GOT3 (cell line): ENCODE measurements around the gene GABRB3.

Experiments used
- DNase-seq: peaks from one replicate; lab custom pipeline; 2025; ENCODE audit warnings: mixed read lengths; lab: John Stamatoyannopoulos, UW

GABRB3 gene

DNA sequence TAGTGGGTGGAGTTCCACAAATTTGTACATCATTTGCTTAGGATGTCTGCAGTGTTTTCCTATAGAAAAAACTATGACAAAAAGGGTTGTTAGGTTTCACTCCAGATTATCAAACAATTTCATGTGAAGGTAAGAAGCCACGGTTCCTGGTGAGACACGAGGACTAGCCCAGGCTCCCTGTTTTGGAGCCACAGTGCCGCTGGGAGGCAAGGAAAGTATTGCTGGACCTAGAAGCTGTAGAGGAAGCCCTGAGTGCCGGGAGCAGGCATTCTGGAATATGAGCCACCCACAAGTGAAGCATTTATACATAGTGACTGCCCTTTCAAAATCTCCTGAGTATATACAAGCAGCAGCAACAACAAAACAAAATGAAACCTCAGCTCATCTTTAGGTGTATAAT, 142.0 kb downstream of the GABRB3 start:
- no peak for DNase-seq

DNA sequence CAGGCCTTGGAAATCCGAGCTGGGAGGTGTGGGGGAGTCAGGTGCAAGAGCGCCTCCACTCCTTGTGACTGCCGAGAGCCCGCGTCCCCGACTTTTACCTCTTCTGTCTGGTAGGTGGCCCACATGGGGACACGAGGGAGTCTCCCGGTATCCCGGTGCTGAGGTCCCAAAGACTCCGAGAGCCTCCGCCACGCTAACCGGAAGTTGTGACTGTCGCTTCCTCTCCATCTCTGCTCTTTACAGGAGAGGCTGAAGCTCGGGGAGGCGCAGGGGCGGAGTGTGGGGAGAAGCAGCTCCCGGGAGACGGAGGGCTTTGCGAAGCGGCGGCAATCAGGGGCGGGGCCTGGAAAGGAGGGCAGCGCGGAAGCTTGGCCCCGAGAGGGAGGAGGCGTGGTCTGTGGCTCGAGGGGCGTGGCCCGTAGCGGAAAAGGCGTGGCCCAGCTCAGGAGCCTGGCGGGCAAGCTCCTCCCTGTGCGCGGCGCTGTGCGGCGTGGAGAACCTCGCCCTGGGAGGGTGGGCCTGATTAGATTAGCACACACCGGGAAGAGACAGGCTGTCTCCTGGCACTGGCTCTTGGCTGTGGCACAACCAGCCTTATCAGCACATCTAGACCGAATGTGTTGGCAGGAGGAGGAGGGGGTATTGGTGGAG, 143.9 kb downstream of the GABRB3 start:
- DNase-seq: no peak

DNA sequence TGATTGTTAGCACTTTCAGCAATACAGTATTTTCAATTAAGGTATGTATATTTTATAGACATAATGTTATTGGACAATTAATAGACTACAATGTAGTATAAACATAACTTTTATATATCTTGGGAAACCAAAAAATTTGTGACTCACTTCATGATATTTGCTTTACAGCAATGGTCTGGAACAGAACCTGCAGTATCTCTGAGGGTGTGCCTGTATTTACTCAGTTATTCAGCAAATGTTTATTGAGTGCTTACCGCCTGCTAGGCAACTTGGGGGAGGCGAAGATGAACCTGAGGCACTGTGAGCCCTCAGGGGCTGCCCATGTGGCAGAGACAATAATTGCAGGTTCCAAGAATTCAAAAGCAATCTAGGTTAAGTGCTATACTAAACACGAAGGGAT, 144.8 kb downstream of the GABRB3 start:
- DNase-seq: no peak

DNA sequence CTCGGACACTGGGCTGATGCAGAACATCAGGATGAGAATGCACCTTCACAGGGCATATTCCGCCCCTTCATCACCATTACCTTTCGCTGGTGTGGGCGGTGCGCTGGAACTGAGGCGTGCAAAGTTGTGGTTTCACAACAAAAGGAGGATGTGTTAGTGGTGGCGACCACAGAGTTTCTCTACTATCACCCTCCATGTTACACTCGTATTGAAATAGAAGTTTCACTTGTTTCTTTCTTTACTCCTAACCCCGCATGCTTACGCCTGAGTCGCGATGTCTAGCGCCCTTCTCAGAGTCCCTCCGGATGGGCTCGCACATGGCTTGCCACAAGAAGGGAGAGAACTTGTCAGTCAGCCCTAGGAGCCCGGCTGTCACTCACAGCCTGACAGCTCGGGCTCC, 148.7 kb downstream of the GABRB3 start:
- no peak for DNase-seq

DNA sequence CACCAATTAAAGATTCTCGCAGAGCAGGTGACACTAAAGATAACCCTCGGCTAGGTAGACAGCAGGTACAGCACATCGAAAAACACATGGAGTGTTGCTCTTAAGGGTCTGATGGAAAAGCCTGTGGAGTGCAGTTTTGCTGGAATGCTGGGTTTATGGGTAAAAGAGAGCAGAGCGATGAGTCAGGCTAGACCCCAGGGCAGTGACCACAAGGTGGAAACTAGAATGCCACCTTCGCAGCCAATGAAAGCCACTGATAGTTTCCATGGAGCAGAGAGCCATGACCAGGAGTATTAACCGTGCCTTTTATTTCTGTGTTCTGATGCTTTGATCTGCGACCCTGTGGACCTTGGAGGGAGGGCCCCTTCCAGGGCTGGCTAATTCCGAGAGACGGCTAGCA, 149.8 kb downstream of the GABRB3 start:
- DNase-seq: no peak

DNA sequence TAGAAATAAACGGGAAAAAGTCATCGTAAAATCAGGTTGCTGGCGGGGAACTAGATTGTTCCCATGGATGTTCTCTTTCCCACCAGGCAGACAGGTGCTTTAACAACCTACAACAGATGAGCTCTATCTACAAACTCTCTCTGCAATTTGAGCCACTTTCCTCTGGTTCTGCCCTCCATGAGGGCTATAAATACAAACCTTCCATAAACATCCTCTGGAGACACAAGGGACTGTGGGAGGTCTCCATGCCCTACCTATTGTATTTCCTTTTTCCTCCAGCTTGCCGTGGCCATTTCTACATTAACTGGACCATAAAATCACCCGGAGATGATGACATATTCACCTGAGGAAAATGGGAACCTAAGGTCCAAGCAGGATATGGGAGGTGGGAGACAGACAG, 151.1 kb downstream of the GABRB3 start:
- no peak for DNase-seq

- DNase-seq: no peak
Measured at GRCh38 chr15:26620528-26621458, 152.1 kb downstream of the GABRB3 start.

DNA sequence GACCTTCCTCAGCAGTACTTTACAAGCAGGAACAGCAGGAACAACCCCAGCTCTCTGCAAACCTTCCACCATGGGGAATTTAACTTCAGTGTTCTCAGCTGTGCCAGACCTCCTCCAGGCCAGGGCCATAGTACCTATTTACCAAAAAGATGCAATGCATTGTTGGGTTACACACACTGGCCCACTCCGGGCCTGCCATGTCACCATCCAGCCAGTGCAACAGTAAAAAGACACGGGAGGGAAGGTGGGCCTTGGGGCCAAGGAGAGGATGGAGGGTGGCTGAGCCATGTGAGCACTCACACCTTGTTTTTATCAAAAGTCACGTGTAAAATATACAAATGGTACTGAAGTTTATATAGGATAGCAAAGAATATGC, 157.0 kb downstream of the GABRB3 start:
- DNase-seq: no peak

DNA sequence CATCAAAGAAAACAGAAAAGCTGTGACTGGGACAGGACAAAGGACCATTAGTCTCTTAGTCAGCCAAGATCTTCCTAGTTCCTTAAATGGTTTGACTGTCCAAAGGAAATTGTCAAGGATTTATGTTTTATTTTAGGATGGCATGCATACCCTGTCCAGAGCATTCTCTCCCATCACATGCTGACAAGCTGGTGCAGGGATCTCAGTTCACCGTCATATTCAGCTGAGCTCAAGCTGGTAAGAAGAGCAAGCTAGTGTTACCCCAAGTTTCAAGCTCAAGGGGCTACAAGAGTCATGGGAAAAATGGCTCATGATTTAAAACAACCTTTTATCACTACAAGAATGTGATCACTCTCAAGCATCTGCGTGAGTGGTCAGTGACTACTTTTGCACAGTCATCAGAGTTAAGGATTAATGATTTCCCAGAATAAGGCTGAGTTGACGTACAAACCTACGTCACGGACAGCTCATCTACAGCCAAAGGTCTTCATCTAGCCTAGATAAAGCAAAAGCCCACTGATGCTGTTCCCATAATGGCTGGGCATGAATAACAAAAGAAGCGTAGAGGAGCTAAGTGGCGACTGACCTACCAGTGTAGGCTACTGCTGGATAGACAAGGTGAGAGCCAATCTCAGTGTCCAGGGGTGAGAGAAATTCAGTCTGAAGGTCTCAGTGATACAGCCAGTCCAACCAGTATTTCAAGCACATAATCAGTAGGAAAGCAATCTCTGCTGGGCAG, 157.5 kb downstream of the GABRB3 start:
- DNase-seq: no peak

DNA sequence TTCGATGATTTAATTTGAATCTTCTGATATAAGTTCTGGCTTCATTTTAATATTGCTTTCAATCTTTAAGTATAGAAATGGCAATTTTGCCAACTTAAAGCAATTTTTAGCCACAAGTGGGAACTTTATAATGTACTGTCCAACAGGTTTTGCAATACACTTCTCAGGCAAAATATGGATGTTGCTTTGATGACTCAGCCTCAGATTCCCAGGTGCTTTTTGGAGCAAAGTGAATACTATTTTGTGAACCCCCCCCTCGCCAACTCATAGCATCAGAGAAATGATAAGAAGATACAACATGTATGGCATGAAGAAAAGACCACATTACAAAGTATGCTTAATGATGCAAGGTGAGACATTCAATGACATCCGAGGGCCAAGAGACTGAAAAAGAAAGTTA, 158.1 kb downstream of the GABRB3 start:
- no peak for DNase-seq

- no peak for DNase-seq
Measured at GRCh38 chr15:26598704-26599103, 174.2 kb downstream of the GABRB3 start.

- no peak for DNase-seq
Measured at GRCh38 chr15:26595611-26596010, 177.3 kb downstream of the GABRB3 start.

GRCh38 chr15:26590676-26591075, 182.2 kb downstream of the GABRB3 start:
- DNase-seq: no peak

- DNase-seq: no peak
Measured at GRCh38 chr15:26582840-26583239, 190.0 kb downstream of the GABRB3 start.

DNA sequence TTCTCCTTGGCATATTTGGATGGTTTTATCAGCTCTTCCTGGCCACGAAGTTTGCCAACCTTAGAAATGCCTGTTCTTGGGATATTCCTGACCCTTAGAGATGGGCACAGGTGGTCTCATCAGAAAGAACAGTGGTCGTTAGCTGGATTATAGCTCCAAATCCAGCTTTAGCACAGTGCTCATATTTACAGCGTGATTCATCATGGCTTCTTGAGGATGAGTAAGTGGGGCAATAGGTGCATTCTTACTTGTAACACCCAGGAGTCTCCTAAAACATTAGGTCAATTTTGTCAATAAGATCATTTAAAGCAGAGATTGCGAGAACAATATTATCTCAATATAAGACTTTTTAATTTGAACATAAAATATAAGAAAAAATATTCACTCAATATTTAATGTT, 191.9 kb downstream of the GABRB3 start:
- DNase-seq: no peak

DNA sequence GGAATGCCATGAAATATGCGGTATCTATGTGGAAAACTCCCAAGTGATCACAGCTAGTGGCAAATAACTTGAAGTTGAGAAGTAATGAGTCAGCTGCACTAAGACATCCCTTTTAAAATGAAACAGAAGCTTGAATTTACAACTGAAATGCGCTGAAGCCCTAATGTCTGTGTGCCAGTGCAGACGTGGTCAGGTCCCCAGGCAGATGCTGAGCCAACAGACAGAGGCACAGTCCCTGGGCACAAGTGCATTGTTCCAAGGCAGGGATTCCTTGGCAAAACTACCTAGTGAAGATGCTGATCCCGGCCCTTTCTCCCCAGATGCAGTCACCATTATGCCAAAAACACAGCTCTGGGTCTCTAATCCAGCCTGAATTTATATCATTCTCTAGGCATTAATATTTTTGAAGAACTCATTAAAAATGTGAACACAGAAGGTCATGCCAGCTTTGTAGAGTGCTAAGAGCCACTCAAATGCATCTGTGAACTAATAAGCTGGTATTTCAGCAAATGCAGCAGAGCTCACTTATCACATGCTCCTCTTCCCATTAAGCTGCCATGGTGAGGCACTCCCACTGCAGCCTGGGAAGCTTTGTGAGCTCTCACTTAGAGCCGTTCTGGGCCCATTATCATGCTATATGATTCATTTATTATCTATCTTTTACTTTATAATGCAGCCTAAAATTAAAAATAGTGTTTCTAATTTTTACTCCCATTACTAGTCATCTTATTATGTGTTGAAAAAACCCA, 200.1 kb downstream of the GABRB3 start:
- DNase-seq: no peak

GRCh38 chr15:26571346-26571745, 201.5 kb downstream of the GABRB3 start:
- DNase-seq: no peak

GRCh38 chr15:26565542-26565941, 207.3 kb downstream of the GABRB3 start:
- DNase-seq: no peak

GRCh38 chr15:26564361-26564760, 208.5 kb downstream of the GABRB3 start:
- no peak for DNase-seq

- DNase-seq: no peak
Measured at GRCh38 chr15:26562336-26562735, 210.5 kb downstream of the GABRB3 start.

DNA sequence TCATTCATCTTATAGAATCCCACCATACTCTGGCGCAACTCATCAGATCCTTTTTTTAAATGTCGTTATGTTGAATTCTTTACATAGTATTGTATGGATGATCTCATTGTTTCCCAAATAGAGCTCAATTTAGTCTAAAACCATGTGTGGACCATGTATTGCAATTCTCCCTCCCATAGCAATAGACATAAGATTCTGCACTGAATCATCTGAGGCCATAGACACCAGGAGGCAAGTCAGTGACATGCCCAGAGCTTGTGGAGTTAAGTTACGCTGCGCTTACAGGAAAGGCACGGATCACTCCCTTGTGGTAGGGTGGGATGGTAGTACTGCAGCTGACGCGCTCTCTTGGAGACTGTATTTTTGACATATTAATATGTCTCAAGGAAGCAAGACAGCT, 211.0 kb downstream of the GABRB3 start:
- no peak for DNase-seq

DNA sequence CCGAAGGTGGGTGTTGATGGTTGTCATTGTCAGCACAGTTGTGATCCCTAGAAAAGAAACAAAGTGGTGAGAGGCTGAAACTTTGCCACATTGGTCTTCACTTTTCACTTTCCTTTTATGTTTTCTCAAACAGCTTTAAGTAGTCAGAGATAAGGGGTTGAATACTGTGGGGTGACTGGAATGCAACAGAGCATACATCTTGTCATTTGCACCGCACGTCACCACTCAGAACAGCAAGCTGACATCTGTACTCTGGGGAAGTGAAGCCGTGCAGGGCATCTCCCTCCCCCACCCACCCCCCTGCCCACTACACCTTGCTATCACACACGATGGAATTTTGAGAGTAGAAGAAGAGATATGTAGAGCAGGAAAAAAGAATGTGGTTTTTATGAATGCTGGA, 211.7 kb downstream of the GABRB3 start:
- no peak for DNase-seq
